ENCODE results near the gene SSPN.
A peak's percentile ranks its signal among the peaks of the same experiment; 100 is the strongest.

Gene SSPN

DNA sequence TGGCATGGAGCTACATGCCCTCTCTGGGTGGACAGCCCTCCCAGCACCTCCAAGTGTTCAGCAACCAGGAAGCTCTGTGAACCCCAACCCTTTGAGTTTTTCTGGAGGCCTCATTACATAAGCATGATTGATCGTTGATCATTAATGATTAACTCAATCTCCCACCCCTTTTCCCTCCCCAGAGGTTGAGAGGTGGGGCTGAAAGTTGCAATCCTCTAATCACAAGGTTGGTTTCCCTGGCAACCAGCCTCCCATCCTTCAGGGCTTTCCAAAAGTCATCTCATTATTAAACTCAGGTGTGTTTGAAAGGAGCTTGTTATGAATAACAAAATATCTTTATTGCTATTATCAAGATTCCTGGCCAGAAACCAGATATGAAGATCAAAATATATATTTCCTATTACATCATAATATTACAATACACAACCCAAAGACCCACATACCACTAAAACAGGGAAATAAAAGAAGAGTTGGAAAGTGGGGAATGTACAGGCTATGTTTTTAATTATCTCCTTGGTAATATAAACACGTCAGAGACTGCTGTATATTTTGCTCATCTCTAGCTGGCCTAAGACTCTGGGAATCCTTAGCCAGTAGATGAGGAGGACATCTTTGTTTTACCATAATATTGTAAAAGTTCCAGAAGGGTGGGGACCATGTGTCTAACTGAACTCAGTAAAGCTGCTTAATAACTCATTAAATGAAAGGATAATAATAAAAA is 73.6 kb downstream of the SSPN start:
- DNase-seq, result no peak

DNA sequence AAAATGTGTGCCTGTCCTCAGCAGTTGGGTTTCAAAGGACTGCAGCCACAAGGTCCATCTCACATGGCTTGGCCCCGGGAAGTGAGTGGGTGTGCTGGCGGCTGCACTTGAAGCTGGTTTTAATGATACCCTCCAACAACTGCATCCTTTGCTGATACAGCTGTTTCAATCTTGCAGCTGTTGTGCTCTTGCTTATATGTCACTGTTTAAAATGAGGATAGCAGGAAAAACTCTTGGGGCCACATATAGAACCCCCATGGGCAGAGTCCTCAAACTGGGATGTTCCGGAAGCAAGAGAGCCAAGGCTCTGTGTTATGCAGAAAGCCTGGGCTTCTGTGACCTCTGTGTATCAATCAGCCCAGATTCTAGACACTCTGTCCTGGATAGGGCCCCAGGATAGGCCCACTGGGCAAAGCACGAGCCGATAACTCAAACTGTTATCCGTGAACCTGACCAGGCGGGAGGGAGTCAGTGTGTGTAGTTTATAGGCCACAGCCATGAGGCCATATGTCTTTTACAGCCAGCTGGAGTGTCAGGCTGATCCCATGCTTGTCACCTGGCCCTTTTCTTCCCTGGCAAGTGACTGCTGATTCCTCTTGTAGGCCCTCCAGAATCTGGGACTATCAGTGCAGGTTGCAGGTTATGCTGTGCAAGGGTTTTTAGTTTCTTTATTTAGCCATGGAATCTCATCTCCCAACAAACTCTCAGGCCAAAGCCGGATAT is 74.3 kb downstream of the SSPN start:
- DNase-seq, result no peak

DNA sequence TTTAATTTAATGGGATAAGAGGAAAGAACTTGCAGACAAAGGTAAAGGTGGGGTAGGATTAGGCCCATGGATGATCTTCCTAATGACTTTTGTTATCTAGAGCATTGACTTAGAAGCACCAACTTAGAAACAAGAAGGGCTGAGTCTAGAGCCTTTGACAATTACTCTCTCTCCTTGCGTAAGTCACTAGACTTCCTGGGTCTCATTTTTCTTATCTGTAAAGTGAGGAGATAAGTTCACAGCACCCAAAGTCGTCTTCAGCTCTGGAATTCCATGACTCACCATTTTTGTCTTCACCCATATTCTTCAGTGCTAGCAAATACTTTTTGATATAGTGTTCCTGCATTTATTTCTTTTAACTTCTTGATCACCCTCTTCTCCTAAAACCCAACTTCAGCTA is 75.7 kb downstream of the SSPN start:
- no peak for DNase-seq

DNA sequence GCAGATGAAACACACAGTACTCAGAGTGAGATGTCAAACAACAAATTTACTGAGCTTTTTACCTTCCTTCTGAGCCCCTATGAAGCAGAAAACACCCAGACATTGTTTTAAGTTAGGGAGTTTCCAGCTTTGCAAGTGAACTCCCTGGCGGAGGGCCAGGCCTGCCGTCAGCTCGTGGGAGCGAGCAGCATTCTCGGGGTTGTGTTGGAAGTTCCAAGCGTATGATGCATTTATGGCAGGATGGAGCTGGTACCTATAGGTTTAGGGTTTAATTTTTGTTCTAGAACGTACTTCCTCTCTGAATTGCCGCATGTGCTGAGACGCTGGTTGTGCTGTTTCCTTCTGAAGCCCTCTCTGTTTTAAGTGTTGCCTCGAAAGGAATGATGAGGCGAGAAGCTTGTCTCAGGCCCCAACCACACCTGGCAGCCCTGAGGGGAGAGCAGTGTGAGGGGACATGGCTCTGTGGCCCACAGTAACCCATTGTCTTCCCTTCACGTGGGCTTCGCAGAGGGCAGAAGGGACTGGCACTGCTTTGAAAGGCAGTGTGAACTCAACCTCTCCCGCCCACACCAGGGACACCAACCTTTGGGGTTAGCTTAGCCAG is 76.6 kb downstream of the SSPN start:
- peak; percentile 1 for DNase-seq

DNA sequence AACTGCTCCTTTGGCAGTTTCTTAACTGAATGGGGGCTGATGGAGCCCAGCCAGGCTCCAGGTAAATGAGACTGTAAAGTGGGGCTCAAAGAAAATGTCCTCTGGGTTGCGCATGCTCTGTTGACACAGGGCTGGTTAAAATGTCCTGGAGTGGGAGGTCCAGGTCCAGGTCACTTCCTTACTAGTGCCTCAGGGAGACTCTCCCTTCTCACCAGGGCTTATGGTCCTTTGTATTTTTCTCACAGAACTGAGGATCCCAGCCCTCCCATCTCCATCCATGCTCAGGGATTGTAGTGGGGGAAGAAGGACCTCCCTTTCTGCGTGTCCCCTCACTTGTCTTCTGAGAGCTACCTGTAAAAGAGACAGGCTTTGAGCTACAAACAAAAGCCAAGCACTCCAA is 77.5 kb downstream of the SSPN start:
- no peak for DNase-seq

DNA sequence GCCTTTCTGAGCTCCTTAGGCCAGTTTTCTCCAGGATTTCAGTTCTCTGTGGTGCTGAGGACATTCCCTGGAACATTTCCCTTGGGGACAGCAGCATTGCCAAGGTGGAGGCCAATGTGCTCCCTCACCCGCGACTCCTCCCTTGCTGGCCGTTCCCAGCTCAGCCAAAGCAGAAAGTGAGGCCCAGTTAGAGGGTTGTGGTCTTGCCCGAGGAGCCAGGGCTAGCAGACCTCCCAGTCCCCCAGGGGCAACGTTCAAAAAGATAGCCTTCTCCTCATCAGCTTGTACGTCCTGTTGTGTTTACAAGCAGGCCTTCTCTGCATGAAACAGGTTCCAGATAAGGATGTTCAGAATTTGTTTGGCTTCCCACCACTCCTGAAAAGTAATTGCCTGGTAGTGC is 78.4 kb downstream of the SSPN start:
- DNase-seq, result no peak

DNA sequence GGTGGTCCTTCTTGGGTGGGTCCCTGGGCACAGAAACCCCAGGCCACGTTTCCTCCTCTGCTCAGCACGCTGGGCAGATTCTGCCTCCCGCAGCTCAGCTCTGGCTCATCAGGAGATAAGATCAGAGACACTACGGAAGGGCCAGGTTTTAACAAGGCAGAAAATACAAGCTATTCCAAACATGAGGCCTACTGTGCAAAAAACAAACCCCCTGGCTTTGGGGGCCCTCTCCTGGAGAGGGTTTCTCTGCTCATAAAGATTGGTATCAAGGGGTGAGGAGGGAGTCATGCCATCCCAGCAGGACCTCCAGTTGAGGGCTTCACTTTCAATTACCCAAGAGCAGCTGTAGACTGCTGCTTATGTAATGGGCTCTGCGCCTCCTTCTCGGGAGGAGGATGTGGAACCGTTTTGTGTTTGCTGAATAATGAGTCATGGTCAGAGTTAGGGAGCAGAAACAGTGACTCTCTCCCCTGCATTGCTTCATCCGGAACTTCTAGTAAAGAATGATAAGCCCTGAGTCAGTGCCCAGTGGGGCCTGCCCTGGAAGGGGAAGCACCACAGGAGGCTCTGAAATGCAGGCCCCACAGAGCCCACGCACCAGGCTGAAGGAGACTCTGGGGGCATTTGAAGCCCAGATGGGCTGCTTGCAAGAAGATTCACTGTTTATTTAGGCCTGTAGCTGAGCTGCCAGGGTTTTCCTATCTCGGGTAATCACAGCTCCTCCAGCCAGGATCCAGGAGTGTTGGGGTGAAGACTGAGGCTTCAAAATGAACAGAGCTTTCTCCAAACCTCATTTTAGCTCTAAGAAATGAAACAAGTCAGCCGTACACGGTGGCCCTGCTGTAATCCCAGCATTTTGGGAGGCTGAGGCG is 79.3 kb downstream of the SSPN start:
- peak; percentile 97 for DNase-seq

DNA sequence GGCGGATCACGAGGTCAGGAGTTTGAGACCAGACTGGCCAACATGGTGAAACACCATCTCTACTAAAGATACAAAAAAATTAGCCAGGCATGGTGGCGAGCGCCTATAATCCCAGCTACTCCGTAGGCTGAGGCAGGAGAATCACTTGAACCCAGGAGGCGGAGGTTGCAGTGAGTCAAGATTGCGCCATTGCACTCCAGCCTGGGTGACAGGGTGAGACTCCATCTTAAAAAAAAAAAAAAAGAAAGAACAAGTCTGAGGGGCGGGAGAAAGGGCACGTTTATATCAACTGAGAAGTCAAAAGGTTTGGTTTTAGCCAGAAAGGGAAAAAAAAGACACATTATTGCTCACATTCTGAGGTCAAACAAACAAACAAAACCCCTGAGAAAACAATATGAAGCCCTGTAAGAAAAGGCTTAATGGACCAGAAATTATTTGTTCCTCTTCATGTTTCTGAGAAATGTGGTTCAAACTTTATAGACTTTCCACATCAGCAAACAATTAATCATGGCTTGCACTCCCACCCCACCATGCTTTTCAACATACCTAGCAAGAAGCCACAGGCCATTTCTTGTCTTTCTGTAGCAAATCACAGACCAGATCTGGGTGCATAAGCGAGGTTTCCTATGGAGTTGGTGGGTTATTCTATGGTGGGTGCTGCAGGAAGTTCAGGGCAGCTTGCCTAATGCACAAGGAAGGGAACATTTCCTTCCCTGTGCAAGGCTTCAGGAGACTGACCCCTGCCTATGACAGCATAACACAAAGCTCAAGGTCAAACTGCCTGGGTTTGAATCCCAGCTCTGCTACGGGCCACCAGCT is 80.1 kb downstream of the SSPN start:
- no peak for DNase-seq

DNA sequence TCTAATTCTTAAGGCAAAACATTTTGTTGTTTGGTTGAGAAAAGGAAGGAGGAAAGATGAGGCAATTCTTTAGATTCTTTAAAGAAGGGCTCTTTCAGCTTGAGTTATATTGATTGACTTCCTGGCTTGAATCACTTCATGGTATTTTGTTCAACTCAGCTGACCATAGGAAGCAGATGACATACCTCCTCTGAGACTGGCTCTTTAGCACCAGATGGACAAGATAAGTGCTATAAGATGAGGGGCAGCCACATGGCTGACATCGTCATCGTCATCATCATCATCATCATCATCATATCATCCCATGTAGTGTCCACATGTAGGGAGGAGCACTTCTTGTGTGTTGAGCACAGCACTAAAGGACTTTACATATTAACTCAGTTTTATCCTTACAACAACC is 81.3 kb downstream of the SSPN start:
- DNase-seq, result no peak

DNA sequence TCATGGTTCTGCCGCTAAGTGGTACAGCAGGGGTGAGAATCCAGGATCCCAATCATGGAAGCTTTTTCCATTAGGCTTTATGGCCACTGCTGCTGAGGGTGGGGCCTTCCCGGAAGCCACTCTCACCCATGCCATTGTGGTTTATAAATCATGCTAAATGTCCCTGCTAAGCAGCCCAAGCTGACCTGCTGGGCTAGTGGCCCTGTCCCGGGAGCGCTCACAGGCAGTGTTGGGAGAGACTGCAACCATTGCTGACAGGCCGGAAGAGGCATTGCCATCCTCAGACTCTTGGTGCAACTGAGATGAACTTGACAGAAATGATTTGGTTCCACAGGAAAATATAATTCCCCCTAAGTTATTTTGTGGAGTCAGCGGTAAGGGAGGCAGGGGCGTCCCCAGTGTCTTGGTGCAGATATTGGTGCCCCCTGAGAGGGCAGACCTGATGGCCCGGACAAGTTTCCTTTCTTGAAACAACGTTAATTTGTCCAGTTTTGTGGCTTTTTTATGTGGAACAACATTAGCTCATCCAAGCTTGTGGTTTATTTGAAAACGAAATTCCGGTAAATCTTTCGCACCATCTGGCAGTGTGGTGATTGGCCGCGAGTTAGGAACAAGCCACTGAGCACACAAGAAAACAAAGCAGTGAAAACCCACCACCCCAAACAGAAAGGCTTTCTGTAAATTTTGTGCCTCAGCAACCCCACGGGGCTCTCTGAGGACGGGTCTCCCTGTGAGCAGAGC is 82.3 kb downstream of the SSPN start:
- no peak for DNase-seq

DNA sequence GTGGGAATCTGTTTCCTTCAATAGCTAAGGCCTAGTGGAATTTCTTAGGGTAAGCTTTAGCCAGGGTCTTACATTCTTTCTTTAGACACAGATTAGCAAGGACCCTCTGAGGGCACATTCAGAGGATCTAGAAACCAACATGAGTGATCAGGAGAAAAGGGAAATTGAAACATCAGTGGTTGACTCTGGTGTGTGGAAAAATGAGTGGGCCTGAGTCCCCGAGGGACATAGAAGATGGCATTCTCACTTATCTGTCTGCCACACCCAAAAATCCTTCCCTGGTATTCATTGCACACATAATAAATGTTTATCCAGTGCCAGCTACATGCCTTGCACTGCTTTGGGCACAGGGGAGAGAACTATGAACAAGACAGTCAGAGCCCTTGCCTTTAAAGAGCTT is 82.9 kb downstream of the SSPN start:
- no peak for DNase-seq

DNA sequence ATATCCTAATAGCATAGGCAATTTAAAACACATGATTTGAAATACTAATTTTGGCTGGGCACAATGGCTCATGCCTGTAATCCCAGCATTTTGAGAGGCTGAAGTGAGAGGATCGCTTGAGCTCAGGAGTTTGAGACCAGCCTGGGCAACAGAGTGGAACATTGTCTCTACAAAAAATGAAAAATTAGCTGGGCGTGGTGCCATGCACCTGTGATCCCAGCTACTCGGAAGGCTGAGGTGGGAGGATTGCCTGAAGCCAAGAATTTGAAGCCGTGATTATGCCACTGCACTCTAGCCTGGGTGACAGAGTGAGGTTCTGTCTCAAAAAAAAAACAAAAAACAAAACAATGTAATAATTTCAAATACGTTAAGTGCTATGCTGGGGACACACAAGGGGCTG is 83.3 kb downstream of the SSPN start:
- DNase-seq, result no peak

DNA sequence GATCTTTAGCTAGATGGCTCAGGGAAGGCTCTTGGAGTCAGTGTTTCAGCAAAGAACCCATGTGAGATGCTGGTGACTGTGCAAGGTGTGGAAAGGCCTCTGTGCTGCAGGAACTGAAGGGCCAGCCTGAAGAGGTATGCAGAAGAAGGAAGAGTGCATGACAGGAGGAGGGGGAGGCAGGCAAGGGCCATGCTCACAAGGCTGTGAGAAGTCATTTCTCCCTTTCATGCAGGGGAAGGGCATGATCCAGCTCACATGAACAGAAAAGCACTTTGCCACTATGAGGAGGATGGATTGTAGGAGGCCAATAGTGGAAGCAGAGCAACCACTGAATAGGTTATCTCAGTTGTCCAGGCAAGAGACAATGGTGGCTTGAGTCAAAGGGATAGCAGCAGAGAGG is 83.7 kb downstream of the SSPN start:
- no peak for DNase-seq

DNA sequence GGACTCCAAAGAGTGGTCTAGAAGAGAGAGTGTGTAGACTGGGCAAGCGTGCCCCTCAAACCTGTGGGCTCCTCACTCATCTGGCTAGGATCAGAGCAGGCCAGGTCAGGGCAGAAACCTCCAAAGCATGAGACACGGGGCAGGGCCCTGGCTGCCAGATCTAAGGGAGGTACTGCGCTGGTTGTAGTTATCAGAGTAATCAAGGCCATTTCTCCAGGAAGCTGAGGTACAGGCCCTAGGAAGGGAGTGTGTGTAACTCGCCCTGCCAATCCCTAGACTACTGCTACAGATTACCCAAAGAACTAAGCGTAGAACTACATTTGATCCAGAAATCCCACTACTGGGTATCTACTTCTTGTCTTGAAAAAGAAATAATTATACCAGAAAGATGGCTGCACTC is 84.5 kb downstream of the SSPN start:
- DNase-seq, result no peak

DNA sequence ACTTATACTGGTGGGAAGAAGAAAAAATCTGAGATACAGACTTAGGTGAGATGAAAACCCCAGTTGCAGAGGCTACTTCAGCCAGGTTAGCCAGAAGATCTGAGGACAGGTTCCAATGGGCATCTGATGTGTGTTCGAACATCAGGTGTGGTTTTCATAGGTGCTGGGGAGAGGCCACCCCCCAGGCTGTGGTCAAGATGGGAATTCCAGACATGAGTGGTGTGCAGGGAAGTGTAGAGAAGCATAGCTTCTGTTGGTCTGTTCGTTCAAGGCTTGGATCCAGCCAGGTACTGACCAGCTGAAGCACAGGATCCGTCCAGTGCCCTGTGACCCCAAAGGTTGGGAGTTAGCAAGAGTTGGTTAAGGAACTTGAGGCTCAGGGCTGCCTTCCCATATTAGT is 85.5 kb downstream of the SSPN start:
- no peak for DNase-seq

DNA sequence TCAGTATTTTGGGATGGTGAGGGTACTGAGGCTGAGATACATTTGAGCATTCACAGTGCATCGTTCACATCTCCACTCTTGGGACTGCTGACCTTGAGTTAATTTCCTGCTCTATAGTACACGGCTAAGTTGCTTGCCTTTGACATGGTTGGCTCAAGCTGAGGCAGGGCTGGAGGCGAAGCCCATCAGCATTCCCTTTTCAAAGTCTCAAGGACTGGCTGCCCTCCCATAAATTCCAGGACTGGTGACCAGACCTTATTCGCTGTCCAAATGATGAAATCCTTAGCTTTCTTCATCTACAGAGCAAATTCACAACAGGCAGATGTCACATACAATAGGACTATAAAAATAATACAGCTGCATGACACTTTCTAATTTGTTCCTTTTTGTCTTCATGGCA is 85.9 kb downstream of the SSPN start:
- no peak for DNase-seq

DNA sequence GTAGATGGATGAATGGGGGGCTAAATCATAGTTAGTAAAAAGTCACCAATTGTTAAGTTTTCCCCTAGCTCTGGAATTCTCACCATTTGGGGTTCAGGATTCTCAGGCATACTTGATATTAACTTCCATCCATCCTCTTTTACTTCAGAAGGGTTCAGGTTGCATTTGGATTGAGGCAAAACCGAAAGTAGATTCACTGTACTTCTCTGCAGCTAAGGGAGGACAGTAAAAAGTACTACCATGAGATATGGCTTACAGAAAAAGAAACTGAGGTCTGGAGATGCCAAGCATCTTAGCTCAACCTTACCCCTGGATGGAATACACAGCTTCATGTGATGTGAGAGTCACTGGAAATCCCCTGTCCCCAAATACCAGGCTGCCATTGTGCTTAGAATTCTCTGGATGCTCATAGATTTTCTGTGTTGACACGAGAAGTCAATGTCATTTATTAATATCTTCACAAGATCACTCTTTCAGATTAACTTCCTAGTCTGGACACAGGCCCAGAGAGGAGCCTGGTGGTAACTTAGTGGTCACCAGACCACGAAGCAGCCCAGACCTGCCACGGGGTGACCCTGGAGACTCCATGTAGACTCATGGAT is 87.1 kb downstream of the SSPN start:
- DNase-seq, result no peak

DNA sequence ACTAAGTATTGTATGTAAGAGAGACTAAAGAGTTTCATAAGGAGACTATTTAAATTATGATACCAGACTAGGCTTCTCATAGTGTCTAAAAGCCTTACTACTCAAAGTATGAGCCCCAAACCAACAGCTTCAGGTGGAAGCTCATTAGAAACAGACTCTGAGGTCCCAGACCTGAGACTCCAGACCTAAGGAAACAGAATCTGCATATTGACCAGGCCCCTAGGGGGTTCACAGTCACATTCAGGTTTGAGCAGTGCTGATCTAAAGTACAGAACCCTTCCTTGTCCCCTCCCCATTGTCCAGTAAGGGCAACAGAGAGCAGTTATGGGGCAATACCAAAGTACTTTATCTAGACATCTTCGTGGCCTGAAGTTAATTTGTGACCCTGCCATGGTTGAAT is 87.7 kb downstream of the SSPN start:
- no peak for DNase-seq

DNA sequence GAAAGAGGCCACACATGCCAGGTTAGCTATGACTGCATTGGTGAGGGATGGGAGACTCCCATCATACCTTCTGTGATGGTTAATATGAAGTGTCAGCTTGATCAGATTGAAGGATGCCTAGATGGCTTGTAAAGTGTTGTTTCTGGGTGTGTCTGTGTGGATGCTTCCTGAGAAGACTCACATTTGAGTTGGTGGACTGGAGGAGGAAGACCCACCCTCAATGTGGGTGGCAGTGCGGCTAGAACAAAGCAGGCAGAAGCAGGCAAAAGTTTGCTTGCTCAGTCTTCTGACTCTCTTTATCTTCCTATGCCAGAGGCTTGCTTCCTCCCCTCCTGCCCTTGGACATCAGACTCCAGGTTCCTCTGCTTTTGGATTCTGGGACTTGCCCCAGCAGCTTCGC is 88.2 kb downstream of the SSPN start:
- DNase-seq, result no peak

DNA sequence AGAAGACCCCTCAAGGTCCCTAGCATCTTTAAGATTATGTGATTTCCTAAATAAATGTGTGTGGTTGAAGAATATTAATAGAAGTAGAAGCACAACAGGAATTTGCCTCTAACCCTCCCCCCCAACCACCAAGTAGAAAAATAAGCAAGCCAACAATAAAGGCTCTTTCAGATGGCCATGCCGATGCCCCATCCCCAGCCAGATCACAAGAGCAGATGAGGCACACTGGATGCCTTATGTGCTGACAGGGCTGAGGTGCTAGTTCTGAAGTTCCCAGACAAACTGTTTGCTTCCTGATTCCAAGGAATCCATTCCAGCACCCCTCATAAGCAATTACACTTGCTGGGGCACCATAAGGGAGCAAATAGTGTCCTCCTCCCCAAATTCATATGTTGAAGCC is 90.0 kb downstream of the SSPN start:
- DNase-seq, result no peak

DNA sequence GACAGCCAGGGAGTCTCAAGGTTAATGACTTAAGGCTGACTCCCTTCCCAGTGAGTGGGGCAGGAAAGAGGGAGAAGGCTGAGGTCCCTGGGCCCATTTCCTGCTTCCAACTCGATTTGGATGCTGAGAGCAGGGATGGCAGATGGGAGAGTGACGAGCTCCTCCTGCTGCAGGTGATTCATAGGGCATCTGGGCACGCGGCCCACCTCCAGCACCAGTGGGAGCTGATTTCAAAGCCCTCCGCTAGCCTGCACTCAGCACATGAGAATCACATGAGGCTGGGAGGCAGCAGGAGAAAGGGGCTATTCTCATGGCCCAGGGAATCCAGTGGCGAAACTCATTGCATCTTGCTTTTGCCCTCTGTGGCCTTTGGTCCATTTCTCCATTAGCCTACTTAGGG is 90.8 kb downstream of the SSPN start:
- DNase-seq, result no peak

All from amniotic stem cell (primary cell).